Transverse colon (tissue), 3 donors: Measurements from ENCODE around the gene GDE1.

Experiments used
- POLR2A ChIP-seq: fragments of 450-650 bp; IDR thresholded peaks from one replicate; pipeline ENCODE4 v1.6.1; 2016; ENCODE audit warnings: antibody characterized with exemption, mild to moderate bottlenecking, moderate library complexity
- TF ChIP-seq, protein P1 (sequence below), 5 experiments: fragments of 200-600 bp in 3 of 5; fragments of 450-650 bp in 2 of 5; sonication (generic) in 3 of 5; IDR thresholded peaks; 1 replicate in 2 of 5; 2 replicates in 3 of 5; pipeline ENCODE4 v1.5.1; 2016 to 2017; ENCODE audit warnings: antibody characterized with exemption in 5 of 5, inconsistent platforms in 3 of 5, mild to moderate bottlenecking in 2 of 5, moderate library complexity in 1 of 5

DNA sequence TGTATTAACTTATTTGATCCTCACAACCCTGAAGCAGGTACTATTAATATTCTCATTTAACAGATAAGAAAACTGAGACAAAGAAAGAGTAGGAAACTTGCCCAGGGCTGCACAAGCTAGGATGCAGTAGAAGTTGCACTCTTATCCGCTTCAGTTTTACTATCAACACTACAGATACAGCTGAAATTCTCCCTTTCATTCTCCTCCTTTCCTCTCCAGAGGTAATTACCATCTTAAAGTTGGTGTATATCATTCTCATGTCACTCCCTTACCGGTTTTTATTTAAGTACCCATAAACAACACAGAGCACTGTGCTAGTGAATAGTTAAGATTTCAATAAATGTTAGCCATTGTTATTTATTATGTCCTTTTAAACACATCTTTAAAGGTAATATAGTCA lies 3.5 kb downstream of the GDE1 start:
- TF ChIP-seq, protein P1, sequence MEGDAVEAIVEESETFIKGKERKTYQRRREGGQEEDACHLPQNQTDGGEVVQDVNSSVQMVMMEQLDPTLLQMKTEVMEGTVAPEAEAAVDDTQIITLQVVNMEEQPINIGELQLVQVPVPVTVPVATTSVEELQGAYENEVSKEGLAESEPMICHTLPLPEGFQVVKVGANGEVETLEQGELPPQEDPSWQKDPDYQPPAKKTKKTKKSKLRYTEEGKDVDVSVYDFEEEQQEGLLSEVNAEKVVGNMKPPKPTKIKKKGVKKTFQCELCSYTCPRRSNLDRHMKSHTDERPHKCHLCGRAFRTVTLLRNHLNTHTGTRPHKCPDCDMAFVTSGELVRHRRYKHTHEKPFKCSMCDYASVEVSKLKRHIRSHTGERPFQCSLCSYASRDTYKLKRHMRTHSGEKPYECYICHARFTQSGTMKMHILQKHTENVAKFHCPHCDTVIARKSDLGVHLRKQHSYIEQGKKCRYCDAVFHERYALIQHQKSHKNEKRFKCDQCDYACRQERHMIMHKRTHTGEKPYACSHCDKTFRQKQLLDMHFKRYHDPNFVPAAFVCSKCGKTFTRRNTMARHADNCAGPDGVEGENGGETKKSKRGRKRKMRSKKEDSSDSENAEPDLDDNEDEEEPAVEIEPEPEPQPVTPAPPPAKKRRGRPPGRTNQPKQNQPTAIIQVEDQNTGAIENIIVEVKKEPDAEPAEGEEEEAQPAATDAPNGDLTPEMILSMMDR (IDR thresholded peaks at IDR 0.05) = no peak
- TF ChIP-seq POLR2A = no peak
